Measurements from ENCODE around the gene RWDD1. TPM values are rescaled to one million over a fixed set of nuclear protein-coding genes. Genes with fewer than 3 reads are reported as not detected.

The RWDD1 gene
- total and polyA plus RNA-seq, 7 donors: 29.5 to 119 (median 75.0) TPM

DNA sequence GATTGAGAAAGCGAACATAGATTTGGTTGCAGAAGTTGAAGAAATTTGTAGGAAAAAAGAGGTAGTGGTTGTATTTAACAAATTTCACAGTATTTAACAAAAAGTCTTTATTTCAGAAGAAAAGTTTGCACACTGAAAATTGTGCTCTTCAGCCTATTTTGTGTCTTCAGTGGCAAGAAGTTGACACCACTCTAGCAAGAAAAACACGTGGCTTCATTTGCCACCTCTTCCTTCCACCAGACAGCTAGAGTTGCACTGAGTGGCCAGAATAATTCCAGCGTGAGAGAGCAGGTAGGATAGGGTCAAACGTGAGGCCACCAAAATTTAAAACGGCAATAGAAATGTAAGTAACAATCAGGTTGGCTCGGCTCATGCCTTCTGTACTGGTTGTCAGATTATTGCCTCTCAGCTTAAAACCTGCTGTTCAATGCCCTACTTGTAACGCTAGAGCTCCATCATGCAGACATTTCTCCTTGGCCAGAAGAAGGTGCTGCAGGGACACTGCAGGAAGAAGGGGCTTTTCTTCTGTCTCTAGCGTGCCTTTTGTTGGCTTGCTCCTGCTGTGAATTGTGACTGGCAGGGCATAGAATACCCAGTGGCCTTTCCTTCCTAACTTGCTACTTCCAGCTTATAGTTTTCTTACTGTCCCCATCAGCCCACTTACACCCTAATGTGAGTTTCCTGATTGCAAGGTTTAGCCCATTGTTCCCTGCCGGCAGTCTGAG lies 37.9 kb upstream of the RWDD1 start:
- DNase-seq: no peak
- Histone ChIP-seq H3K27me3 (no peaks in the 10 kb centered on the region), H3K9me3 (no peaks in the 10 kb centered on the region), H3K27ac (no peak overlapping the region), H3K4me3 (no peak overlapping the region), H3K36me3 (no peaks in the 10 kb centered on the region), H3K4me1 (no peaks in the 10 kb centered on the region)
- intact Hi-C loops (cut with DNase I): loop anchor here (5.0 to 10.0 kb wide), 2 partner anchors 111 to 246 kb away; no protein-coding TSS in a partner anchor
- WGBS, 2 donors: 66 to 82% methylated on average over 9 of the region's 9 CpGs
- no peak for TF ChIP-seq EP300 (IDR thresholded peaks at IDR 0.05)
- no peak for TF ChIP-seq POLR2AphosphoS5 (IDR thresholded peaks at IDR 0.05)

- no peak overlapping the region for H3K4me3 ChIP-seq
- TF ChIP-seq, protein P1, sequence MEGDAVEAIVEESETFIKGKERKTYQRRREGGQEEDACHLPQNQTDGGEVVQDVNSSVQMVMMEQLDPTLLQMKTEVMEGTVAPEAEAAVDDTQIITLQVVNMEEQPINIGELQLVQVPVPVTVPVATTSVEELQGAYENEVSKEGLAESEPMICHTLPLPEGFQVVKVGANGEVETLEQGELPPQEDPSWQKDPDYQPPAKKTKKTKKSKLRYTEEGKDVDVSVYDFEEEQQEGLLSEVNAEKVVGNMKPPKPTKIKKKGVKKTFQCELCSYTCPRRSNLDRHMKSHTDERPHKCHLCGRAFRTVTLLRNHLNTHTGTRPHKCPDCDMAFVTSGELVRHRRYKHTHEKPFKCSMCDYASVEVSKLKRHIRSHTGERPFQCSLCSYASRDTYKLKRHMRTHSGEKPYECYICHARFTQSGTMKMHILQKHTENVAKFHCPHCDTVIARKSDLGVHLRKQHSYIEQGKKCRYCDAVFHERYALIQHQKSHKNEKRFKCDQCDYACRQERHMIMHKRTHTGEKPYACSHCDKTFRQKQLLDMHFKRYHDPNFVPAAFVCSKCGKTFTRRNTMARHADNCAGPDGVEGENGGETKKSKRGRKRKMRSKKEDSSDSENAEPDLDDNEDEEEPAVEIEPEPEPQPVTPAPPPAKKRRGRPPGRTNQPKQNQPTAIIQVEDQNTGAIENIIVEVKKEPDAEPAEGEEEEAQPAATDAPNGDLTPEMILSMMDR (IDR thresholded peaks at IDR 0.05): no peak
- no peak for TF ChIP-seq POLR2AphosphoS5 (IDR thresholded peaks at IDR 0.05)
- TF ChIP-seq POLR2A (IDR thresholded peaks at IDR 0.05): no peak
- TF ChIP-seq EP300 (IDR thresholded peaks at IDR 0.05): no peak
- no peaks in the 10 kb centered on the region for H3K9me3 ChIP-seq
- no peaks in the 10 kb centered on the region for H3K36me3 ChIP-seq
- no peaks in the 10 kb centered on the region for H3K4me1 ChIP-seq
- DNase-seq: no peak
- no peak overlapping the region for H3K27ac ChIP-seq
- H3K27me3 ChIP-seq: no peaks in the 10 kb centered on the region
- intact Hi-C loops (cut with DNase I): loop anchor here (10.0 kb wide), 1 partner anchor 110 kb away; no protein-coding TSS in a partner anchor
These were observed 36.2 kb upstream of the RWDD1 start for GRCh38 chr6:116535109-116535508.

DNA sequence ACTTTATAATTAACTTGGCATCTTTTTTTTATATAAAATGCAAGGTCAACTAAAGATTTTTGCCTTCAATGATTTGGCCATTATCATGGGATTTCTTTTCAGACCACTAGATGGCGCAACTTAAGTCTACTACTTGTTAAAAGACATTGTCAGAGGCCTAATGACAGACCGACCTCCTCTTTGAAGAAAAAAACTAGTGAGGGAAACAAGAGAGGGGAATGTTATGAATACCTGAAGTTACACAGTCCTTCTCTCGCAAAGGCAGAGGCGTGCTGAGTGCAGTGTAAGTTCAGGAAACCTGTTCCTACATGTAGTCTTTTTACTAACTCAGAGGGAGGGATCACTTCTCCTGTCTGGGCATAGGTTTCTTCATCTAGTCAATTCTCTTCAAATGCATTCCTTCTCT lies 35.1 kb upstream of the RWDD1 start:
- H3K4me3 ChIP-seq: no peak overlapping the region
- H3K27ac ChIP-seq: no peak overlapping the region
- DNase-seq: no peak
- WGBS, 2 donors: 7 to 15% methylated on average over 4 of the region's 4 CpGs
- intact Hi-C loops (cut with DNase I): loop anchor here (1.0 to 10.0 kb wide), 2 partner anchors 25 to 109 kb away; no protein-coding TSS in a partner anchor
- no peaks in the 10 kb centered on the region for H3K4me1 ChIP-seq
- no peak for TF ChIP-seq POLR2A (IDR thresholded peaks at IDR 0.05)
- TF ChIP-seq, protein P1 (IDR thresholded peaks at IDR 0.05): peak; percentile 33 to 75 (median 60)
- no peak for TF ChIP-seq EP300 (IDR thresholded peaks at IDR 0.05)
- TF ChIP-seq POLR2AphosphoS5 (IDR thresholded peaks at IDR 0.05): no peak
- no peaks in the 10 kb centered on the region for H3K36me3 ChIP-seq
- no peaks in the 10 kb centered on the region for H3K27me3 ChIP-seq
- no peaks in the 10 kb centered on the region for H3K9me3 ChIP-seq

DNA sequence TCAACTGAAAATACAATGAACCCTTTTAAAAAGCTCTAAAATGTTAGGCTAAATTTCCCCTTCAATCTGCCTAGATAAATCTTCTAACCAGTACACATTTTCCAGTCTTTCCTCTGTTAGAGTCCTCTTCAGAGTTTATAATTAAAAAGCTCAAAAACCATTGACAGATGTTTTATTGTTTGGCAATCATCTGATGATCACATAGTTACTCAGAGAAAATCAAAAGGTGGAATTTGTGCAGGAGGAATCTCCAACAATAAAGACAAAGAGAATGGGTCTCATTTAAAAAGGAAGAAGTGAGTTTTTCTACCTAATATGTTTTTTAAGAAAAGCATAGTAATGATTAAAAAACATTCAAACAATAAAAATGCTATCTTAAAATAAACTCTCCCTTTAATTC lies 28.9 kb upstream of the RWDD1 start:
- TF ChIP-seq POLR2AphosphoS5 (IDR thresholded peaks at IDR 0.05) (no peak), EP300 (IDR thresholded peaks at IDR 0.05) (no peak), POLR2A (IDR thresholded peaks at IDR 0.05) (no peak)
- TF ChIP-seq, protein P1 (IDR thresholded peaks at IDR 0.05): no peak
- no peaks in the 10 kb centered on the region for H3K4me1 ChIP-seq
- no peaks in the 10 kb centered on the region for H3K27me3 ChIP-seq
- intact Hi-C loops (cut with DNase I): no loop called here
- no peaks in the 10 kb centered on the region for H3K9me3 ChIP-seq
- no peaks in the 10 kb centered on the region for H3K36me3 ChIP-seq
- no peak overlapping the region for H3K27ac ChIP-seq
- DNase-seq: no peak
- no peak overlapping the region for H3K4me3 ChIP-seq

DNA sequence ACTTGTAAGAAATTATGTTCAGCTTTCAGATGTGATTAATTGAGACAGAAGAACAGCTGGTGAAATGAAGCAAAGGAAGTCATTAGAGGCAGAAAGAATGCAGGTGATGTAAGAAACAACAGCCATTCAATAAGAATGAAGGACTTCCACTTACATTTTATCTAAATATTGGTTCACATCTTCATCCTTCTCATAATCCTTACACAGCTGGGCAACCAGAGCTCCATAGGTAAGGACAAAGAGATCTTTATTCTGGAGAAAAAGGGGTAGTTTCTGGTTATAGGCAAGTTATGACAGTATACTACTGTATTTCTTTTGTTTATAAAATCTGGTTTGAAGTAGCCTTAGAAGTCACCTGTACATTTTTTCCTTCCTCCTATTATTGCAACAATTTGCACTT lies 28.2 kb upstream of the RWDD1 start:
- no peaks in the 10 kb centered on the region for H3K9me3 ChIP-seq
- H3K36me3 ChIP-seq: no peaks in the 10 kb centered on the region
- intact Hi-C loops (cut with DNase I): no loop called here
- no peaks in the 10 kb centered on the region for H3K27me3 ChIP-seq
- H3K4me3 ChIP-seq: no peak overlapping the region
- DNase-seq: no peak
- H3K4me1 ChIP-seq: no peaks in the 10 kb centered on the region
- H3K27ac ChIP-seq: no peak overlapping the region
- TF ChIP-seq POLR2A (IDR thresholded peaks at IDR 0.05) (no peak), EP300 (IDR thresholded peaks at IDR 0.05) (no peak), POLR2AphosphoS5 (IDR thresholded peaks at IDR 0.05) (no peak)
- TF ChIP-seq, protein P1 (IDR thresholded peaks at IDR 0.05): no peak
